Hepatocyte (in vitro differentiated cells): ENCODE measurements around the gene FHOD3.

Source experiments
- EZH2 ChIP-seq: fragments of 200-600 bp; sonication (generic); IDR thresholded peaks from 2 replicates; pipeline ENCODE4 v1.6.1; 2016; ENCODE audit warnings: antibody characterized with exemption, mild to moderate bottlenecking, borderline replicate concordance
- EZH2phosphoT487 ChIP-seq: fragments of 200-600 bp; sonication (generic); IDR thresholded peaks from one replicate; pipeline ENCODE4 v1.6.1; 2018; ENCODE audit warnings: antibody characterized with exemption, mild to moderate bottlenecking, low read depth, moderate library complexity; ENCODE audit not compliant: unreplicated experiment, severe bottlenecking
- TF ChIP-seq, protein P1 (sequence below): fragments of 200-600 bp; sonication (generic); IDR thresholded peaks from 2 replicates; pipeline ENCODE4 v1.5.1; 2016; ENCODE audit warnings: antibody characterized with exemption, mild to moderate bottlenecking; ENCODE audit not compliant: poor library complexity

- TF ChIP-seq EZH2: no peak
- TF ChIP-seq, protein P1, sequence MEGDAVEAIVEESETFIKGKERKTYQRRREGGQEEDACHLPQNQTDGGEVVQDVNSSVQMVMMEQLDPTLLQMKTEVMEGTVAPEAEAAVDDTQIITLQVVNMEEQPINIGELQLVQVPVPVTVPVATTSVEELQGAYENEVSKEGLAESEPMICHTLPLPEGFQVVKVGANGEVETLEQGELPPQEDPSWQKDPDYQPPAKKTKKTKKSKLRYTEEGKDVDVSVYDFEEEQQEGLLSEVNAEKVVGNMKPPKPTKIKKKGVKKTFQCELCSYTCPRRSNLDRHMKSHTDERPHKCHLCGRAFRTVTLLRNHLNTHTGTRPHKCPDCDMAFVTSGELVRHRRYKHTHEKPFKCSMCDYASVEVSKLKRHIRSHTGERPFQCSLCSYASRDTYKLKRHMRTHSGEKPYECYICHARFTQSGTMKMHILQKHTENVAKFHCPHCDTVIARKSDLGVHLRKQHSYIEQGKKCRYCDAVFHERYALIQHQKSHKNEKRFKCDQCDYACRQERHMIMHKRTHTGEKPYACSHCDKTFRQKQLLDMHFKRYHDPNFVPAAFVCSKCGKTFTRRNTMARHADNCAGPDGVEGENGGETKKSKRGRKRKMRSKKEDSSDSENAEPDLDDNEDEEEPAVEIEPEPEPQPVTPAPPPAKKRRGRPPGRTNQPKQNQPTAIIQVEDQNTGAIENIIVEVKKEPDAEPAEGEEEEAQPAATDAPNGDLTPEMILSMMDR: no peak
- TF ChIP-seq EZH2phosphoT487: no peak
These were observed 138.9 kb downstream of the FHOD3 start for GRCh38 chr18:36436387-36436786.
